Liver (tissue), 9 donors: Measurements from ENCODE around the gene LSM7. TPM values are rescaled to one million over a fixed set of nuclear protein-coding genes. Genes with fewer than 3 reads are reported as not detected.

Source experiments
- DNase-seq: peaks from one replicate; pipeline ENCODE4 v3.0.0-alpha.2; 2017; ENCODE audit warnings: low spot score
- H3K27ac ChIP-seq, 2 donors: one replicate each; pipeline ENCODE4 v1.7.0; 2013; ENCODE audit warnings: inconsistent platforms in 2 of 2, low read length in 2 of 2, control low read depth in 1 of 2, low read depth in 1 of 2, mild to moderate bottlenecking in 1 of 2
- H3K27me3 ChIP-seq, 4 donors: one replicate each; pipeline versions ENCODE4 v1.6.1 to v1.7.0; 2013; ENCODE audit warnings: low read length in 3 of 4, inconsistent platforms in 1 of 4, mild to moderate bottlenecking in 1 of 4, moderate library complexity in 1 of 4; ENCODE audit not compliant: control insufficient read depth in 4 of 4, insufficient read depth in 4 of 4
- H3K36me3 ChIP-seq, 4 donors: one replicate each; pipeline versions ENCODE4 v1.6.1 to v1.7.0; 2013; ENCODE audit warnings: low read length in 3 of 4, mild to moderate bottlenecking in 3 of 4, low read depth in 1 of 4, moderate library complexity in 1 of 4; ENCODE audit not compliant: control insufficient read depth in 4 of 4, insufficient read depth in 3 of 4
- H3K4me1 ChIP-seq, 4 donors: one replicate each; pipeline versions ENCODE4 v1.6.1 to v1.7.0; 2013; ENCODE audit warnings: low read length in 3 of 4, mild to moderate bottlenecking in 3 of 4, moderate library complexity in 1 of 4; ENCODE audit not compliant: control insufficient read depth in 4 of 4, insufficient read depth in 4 of 4
- H3K4me3 ChIP-seq, 3 donors: one replicate each; pipeline versions ENCODE4 v1.6.1 to v1.7.0; 2013; ENCODE audit warnings: low read length in 3 of 3, control low read depth in 1 of 3, low read depth in 1 of 3, mild to moderate bottlenecking in 1 of 3
- H3K9ac ChIP-seq, 2 donors: one replicate each; pipeline ENCODE4 v1.7.0; 2013; ENCODE audit warnings: low read length in 2 of 2, mild to moderate bottlenecking in 2 of 2, moderate library complexity in 2 of 2, control low read depth in 1 of 2, low read depth in 1 of 2
- H3K9me3 ChIP-seq, 4 donors: one replicate each; pipeline versions ENCODE4 v1.6.1 to v1.7.0; 2013; ENCODE audit warnings: low read length in 3 of 4; ENCODE audit not compliant: control insufficient read depth in 4 of 4
- CTCF ChIP-seq: fragments of 150-350 bp; IDR thresholded peaks from 2 replicates; pipeline ENCODE4 v1.5.1; 2017; ENCODE audit warnings: improper control_type of control experiment, low read depth, low read length; ENCODE audit not compliant: missing input control
- EGR1 ChIP-seq, 2 donors: IDR thresholded peaks; 2 replicates each; pipeline ENCODE4 v1.6.1; 2016 to 2018; ENCODE audit warnings: antibody characterized with exemption in 2 of 2, low read depth in 2 of 2
- FOXA2 ChIP-seq: IDR thresholded peaks from 2 replicates; pipeline ENCODE4 v1.6.1; 2016; ENCODE audit warnings: antibody characterized with exemption
- GABPA ChIP-seq, 2 donors: IDR thresholded peaks in 1 of 2; conservative IDR thresholded peaks in 1 of 2; 2 replicates each; pipeline ENCODE4 v1.6.1; 2016; ENCODE audit warnings: antibody characterized with exemption in 2 of 2, mild to moderate bottlenecking in 1 of 2, moderate library complexity in 1 of 2
- HNF4A ChIP-seq, 2 donors: conservative IDR thresholded peaks; 2 replicates each; pipeline ENCODE4 v1.6.1; 2016; ENCODE audit warnings: antibody characterized with exemption in 2 of 2, mild to moderate bottlenecking in 2 of 2
- HNF4G ChIP-seq: IDR thresholded peaks from 2 replicates; pipeline ENCODE4 v1.6.1; 2016; ENCODE audit warnings: antibody characterized with exemption
- NR2F2 ChIP-seq: IDR thresholded peaks from 2 replicates; pipeline ENCODE4 v1.6.1; 2016; ENCODE audit warnings: antibody characterized with exemption
- RAD21 ChIP-seq, 2 donors: IDR thresholded peaks; 2 replicates each; pipeline ENCODE4 v1.6.1; 2016; ENCODE audit warnings: antibody characterized with exemption in 2 of 2, mild to moderate bottlenecking in 2 of 2
- REST ChIP-seq: IDR thresholded peaks from 2 replicates; pipeline ENCODE4 v1.6.1; 2016; ENCODE audit warnings: antibody characterized with exemption, mild to moderate bottlenecking
- RXRA ChIP-seq, 2 donors: IDR thresholded peaks; 2 replicates each; pipeline ENCODE4 v1.6.1; 2017 to 2018; ENCODE audit warnings: antibody characterized with exemption in 2 of 2, mild to moderate bottlenecking in 1 of 2
- SP1 ChIP-seq: IDR thresholded peaks from 2 replicates; pipeline ENCODE4 v1.6.1; 2018; ENCODE audit warnings: antibody characterized with exemption, mild to moderate bottlenecking
- TAF1 ChIP-seq: conservative IDR thresholded peaks from 2 replicates; pipeline ENCODE4 v1.6.1; 2016; ENCODE audit warnings: antibody characterized with exemption, mild to moderate bottlenecking
- YY1 ChIP-seq: IDR thresholded peaks from 2 replicates; pipeline ENCODE4 v1.6.1; 2016; ENCODE audit warnings: antibody characterized with exemption, mild to moderate bottlenecking
- WGBS: extraction: QIAGEN DNeasy Blood & Tissue Kit; methylation state at CpG from one replicate; pipeline ENCODE4 v1.1.7; 2013; 5-methylcytosine and 5-hydroxymethylcytosine counted together
- polyA plus RNA-seq, 2 donors: library from polyadenylated mRNA; stranded (reverse) in 1 of 2; unstranded in 1 of 2; fragments of 200-250 nt in 1 of 2; fragments of >200 nt in 1 of 2; fragmentation: Nextera tagmentation in 1 of 2; extraction: Ambion mirVana in 1 of 2; gene quantifications; one replicate each; pipeline versions ENCODE4 v1.2.1 to v1.2.3, GENCODE V29; 2013 to 2015
- total RNA-seq, 2 donors: library from RNA; depleted of rRNA; stranded (reverse); fragments of >200 nt; gene quantifications; one replicate each; pipeline ENCODE4 v1.2.3, GENCODE V29; 2014
- TF ChIP-seq, protein P1 (sequence below): IDR thresholded peaks from 2 replicates; pipeline ENCODE4 v1.6.1; 2016; ENCODE audit warnings: antibody characterized with exemption
- TF ChIP-seq, protein P2 (sequence below): IDR thresholded peaks from 2 replicates; pipeline ENCODE4 v1.6.1; 2016; ENCODE audit warnings: antibody characterized with exemption
- TF ChIP-seq, protein P3 (sequence below): IDR thresholded peaks from 2 replicates; pipeline ENCODE4 v1.6.1; 2016; ENCODE audit warnings: antibody characterized with exemption
- donor health status: healthy.
- donor health status: healthy.
- donor health status: healthy.
- donor health status: healthy.
- donor health status: healthy.

The LSM7 gene
- total and polyA plus RNA-seq, 4 donors = 23.6 to 59.9 (median 38.5) TPM

DNA sequence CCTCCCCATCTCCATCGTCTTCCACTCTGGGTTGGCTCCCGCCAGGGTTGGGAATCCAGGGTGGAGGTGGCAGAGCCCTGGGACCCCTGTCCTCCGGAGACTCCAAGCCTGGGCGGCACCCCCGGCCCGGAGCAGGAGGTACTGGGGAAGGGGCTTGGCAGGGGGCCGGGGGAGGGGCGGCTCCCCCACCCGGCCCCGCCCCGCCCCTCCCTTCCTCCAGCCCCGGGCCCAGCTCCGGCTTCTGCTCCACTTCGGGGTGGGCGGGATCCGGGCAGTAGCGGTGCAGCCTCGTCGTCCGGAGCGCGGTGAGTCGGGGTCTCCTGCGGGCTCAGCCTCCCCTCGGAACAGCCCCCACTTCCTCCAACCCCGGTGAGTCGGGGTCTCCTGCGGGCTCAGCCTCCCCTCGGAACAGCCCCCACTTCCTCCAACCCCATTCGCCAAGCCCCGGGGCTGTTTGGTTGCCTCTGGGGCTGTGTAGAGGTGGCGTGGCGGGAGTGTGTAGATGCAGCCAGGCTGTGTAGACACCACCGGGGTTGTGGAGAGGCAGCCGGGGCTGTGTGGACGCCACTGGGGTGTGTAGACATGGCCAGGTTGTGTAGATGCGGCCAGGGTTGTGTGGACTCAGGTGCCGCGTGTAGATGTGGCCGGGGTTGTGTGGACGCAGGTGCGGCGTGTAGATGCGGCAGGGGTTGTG lies 31.8 kb upstream of the LSM7 start, which contains the start of gene TMPRSS9:
TSS of gene TMPRSS9 (plus strand) at position 274 of the 694 bp plus-strand sequence. CDS start 29,521 bp downstream, outside the sequence.
- peaks cover 0 to 10% (median 0%) of the 10 kb centered on the region in 4 donors for H3K27me3 ChIP-seq
- no peaks in the 10 kb centered on the region for H3K4me1 ChIP-seq
- no peak within 1 kb of the TSS for H3K9ac ChIP-seq
- H3K27ac ChIP-seq = no peak within 1 kb of the TSS
- no peaks in the 10 kb centered on the region for H3K9me3 ChIP-seq
- 23% methylated on average over 44 of the region's 44 CpGs for WGBS
- no peaks in the 10 kb centered on the region for H3K36me3 ChIP-seq
- no peak within 1 kb of the TSS for H3K4me3 ChIP-seq
- TF ChIP-seq NR2F2 (no peak), HNF4A (conservative IDR thresholded peaks at IDR 0.05) (no peak), RXRA (IDR thresholded peaks at IDR 0.05) (no peak), RAD21 (IDR thresholded peaks at IDR 0.05) (no peak), TAF1 (no peak), GABPA (IDR thresholded peaks at IDR 0.05 in 1 of 2, conservative IDR thresholded peaks at IDR 0.05 in 1 of 2) (no peak), SP1 (no peak), EGR1 (IDR thresholded peaks at IDR 0.05; ENCODE audit: low read depth in 2 of 2) (no peak), FOXA2 (no peak), CTCF (no peak), HNF4G (no peak)
- TF ChIP-seq, protein P1, sequence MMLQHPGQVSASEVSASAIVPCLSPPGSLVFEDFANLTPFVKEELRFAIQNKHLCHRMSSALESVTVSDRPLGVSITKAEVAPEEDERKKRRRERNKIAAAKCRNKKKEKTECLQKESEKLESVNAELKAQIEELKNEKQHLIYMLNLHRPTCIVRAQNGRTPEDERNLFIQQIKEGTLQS = no peak
- TF ChIP-seq, protein P2, sequence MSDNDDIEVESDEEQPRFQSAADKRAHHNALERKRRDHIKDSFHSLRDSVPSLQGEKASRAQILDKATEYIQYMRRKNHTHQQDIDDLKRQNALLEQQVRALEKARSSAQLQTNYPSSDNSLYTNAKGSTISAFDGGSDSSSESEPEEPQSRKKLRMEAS = no peak
- TF ChIP-seq, protein P3, sequence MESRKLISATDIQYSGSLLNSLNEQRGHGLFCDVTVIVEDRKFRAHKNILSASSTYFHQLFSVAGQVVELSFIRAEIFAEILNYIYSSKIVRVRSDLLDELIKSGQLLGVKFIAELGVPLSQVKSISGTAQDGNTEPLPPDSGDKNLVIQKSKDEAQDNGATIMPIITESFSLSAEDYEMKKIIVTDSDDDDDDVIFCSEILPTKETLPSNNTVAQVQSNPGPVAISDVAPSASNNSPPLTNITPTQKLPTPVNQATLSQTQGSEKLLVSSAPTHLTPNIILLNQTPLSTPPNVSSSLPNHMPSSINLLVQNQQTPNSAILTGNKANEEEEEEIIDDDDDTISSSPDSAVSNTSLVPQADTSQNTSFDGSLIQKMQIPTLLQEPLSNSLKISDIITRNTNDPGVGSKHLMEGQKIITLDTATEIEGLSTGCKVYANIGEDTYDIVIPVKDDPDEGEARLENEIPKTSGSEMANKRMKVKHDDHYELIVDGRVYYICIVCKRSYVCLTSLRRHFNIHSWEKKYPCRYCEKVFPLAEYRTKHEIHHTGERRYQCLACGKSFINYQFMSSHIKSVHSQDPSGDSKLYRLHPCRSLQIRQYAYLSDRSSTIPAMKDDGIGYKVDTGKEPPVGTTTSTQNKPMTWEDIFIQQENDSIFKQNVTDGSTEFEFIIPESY = no peak
- DNase-seq = no peak

- H3K4me3 ChIP-seq = no peak overlapping the region
- 75% methylated on average over 28 of the region's 28 CpGs for WGBS
- no peak for DNase-seq
These were observed 30.3 kb upstream of the LSM7 start for GRCh38 chr19:2358548-2359173.

More at GRCh38 chr19:2358548-2359173, 30.3 kb upstream of the LSM7 start:
- Histone ChIP-seq H3K27ac (no peak overlapping the region), H3K9me3 (no peaks in the 10 kb centered on the region), H3K36me3 (peaks cover 0 to 5% (median 2%) of the 10 kb centered on the region in 4 donors), H3K9ac (no peak overlapping the region), H3K4me1 (no peaks in the 10 kb centered on the region), H3K27me3 (peaks cover 0 to 10% (median 0%) of the 10 kb centered on the region in 4 donors)
- TF ChIP-seq YY1 (no peak), EGR1 (IDR thresholded peaks at IDR 0.05; ENCODE audit: low read depth in 2 of 2) (no peak), CTCF (no peak), SP1 (no peak), RXRA (IDR thresholded peaks at IDR 0.05) (no peak), REST (no peak), RAD21 (IDR thresholded peaks at IDR 0.05) (no peak), FOXA2 (no peak), HNF4A (conservative IDR thresholded peaks at IDR 0.05) (no peak)
- TF ChIP-seq, protein P2 = no peak
